Activated CD4-positive, alpha-beta T cell treated with anti-CD3 and anti-CD28 coated beads, Interleukin-2, amount 50 U/mL, for 24 hours (primary cell): ENCODE data around the gene PDGFA.

Experiments used
- DNase-seq, 2 donors: peaks; one replicate each; pipeline ENCODE4 v3.0.0-alpha.2; 2020; ENCODE audit warnings: low read depth in 1 of 2, low spot score in 1 of 2

The PDGFA gene

GRCh38 chr7:474605-475424 lies 44.8 kb downstream of the PDGFA start:
- no peak for DNase-seq

- no peak for DNase-seq
Observed at GRCh38 chr7:473870-474604, 45.6 kb downstream of the PDGFA start.

- DNase-seq = no peak
Observed at GRCh38 chr7:473211-473734, 46.4 kb downstream of the PDGFA start.

- DNase-seq = no peak
Observed at GRCh38 chr7:472640-472957, 47.0 kb downstream of the PDGFA start.

GRCh38 chr7:471866-472639 lies 47.6 kb downstream of the PDGFA start:
- no peak for DNase-seq

GRCh38 chr7:471191-471865 lies 48.3 kb downstream of the PDGFA start:
- DNase-seq = no peak

- no peak for DNase-seq
Observed at GRCh38 chr7:469563-469961, 50.1 kb downstream of the PDGFA start.

- no peak for DNase-seq
Observed at GRCh38 chr7:468681-469562, 50.7 kb downstream of the PDGFA start.

GRCh38 chr7:467856-468545 lies 51.6 kb downstream of the PDGFA start:
- no peak for DNase-seq

GRCh38 chr7:467393-467828 lies 52.2 kb downstream of the PDGFA start:
- no peak for DNase-seq

GRCh38 chr7:466465-467191 lies 53.0 kb downstream of the PDGFA start:
- DNase-seq = no peak

- DNase-seq = no peak
Observed at GRCh38 chr7:465710-466400, 53.8 kb downstream of the PDGFA start.

- no peak for DNase-seq
Observed at GRCh38 chr7:464454-465401, 54.9 kb downstream of the PDGFA start.

- DNase-seq = no peak
Observed at GRCh38 chr7:463817-464453, 55.7 kb downstream of the PDGFA start.

- no peak for DNase-seq
Observed at GRCh38 chr7:463362-463781, 56.3 kb downstream of the PDGFA start.
